Left ventricle myocardium inferior (tissue), 1 donor: ENCODE results near the gene TTYH2. TPM values are rescaled to one million over a fixed set of nuclear protein-coding genes. Genes with fewer than 3 reads are reported as not detected.
A peak's percentile ranks its signal among the peaks of the same experiment; 100 is the strongest.

Source experiments
- DNase-seq: peaks from one replicate; pipeline ENCODE4 v3.0.0-alpha.2; 2020
- H3K27ac ChIP-seq: fragments of 200-600 bp; replicated peaks from 2 replicates; pipeline ENCODE4 v1.8.0; 2021
- H3K27me3 ChIP-seq: fragments of 200-600 bp; 2 replicates; pipeline ENCODE4 v1.8.0; 2021; ENCODE audit warnings: low read depth
- H3K36me3 ChIP-seq: fragments of 200-600 bp; 2 replicates; pipeline ENCODE4 v1.8.0; 2021
- H3K4me1 ChIP-seq: fragments of 200-600 bp; 2 replicates; pipeline ENCODE4 v1.8.0; 2021
- H3K4me3 ChIP-seq: fragments of 200-600 bp; 2 replicates; pipeline ENCODE4 v1.8.0; 2021; ENCODE audit warnings: mild to moderate bottlenecking, moderate library complexity
- H3K9me3 ChIP-seq: fragments of 200-600 bp; replicated peaks from 2 replicates; pipeline ENCODE4 v1.8.0; 2021
- CTCF ChIP-seq: fragments of 200-600 bp; IDR thresholded peaks from 2 replicates; pipeline ENCODE4 v1.8.0; 2021; ENCODE audit warnings: antibody characterized with exemption, mild to moderate bottlenecking, borderline replicate concordance
- intact Hi-C: fragments of 100-400 bp; cut with micrococcal nuclease; formaldehyde crosslinking; loops from one replicate; pipeline ENCODE4 v1.11.0; 2022
- total RNA-seq: library from RNA; stranded (reverse); fragmentation: NEBNext Ultra II Directional; extraction: Animal tissue kit (Norgen Biotek cat#: 25700); gene quantifications from one replicate; pipeline ENCODE4 v1.2.1, GENCODE V29; 2021
- donor health status: DM: no; HTN: yes; CAD: no; lungs with severe emphysema.

The TTYH2 gene
- total RNA-seq, 1 donor from 2014 or later, result 28.1 TPM

- no peaks in the 10 kb centered on the region for H3K36me3 ChIP-seq
- H3K27ac ChIP-seq, result peak overlapping the region; percentile 66
- peaks cover 12% of the 10 kb centered on the region for H3K4me1 ChIP-seq
- DNase-seq, result peak; percentile 68
- H3K27me3 ChIP-seq, result no peaks in the 10 kb centered on the region
- H3K4me3 ChIP-seq, result no peak overlapping the region
- intact Hi-C loops, result loop anchor here (10.0 kb wide), 2 partner anchors 47 to 187 kb away; no protein-coding TSS in a partner anchor
- no peak for TF ChIP-seq CTCF
- peaks cover 24% of the 10 kb centered on the region for H3K9me3 ChIP-seq
These were observed 94.8 kb downstream of the TTYH2 start for GRCh38 chr17:74307984-74308773.

- H3K27ac ChIP-seq, result no peak overlapping the region
- TF ChIP-seq CTCF, result no peak
- no peak overlapping the region for H3K4me3 ChIP-seq
- peaks cover 12% of the 10 kb centered on the region for H3K4me1 ChIP-seq
- no peaks in the 10 kb centered on the region for H3K27me3 ChIP-seq
- no peak for DNase-seq
- intact Hi-C loops, result loop anchor here (10.0 kb wide), 2 partner anchors 45 to 185 kb away; no protein-coding TSS in a partner anchor
- peaks cover 18% of the 10 kb centered on the region for H3K9me3 ChIP-seq
- no peaks in the 10 kb centered on the region for H3K36me3 ChIP-seq
These were observed 96.5 kb downstream of the TTYH2 start for GRCh38 chr17:74309902-74310301.

Other genes with a start within 250 kb of the TTYH2 start
- 702 TPM for gene RPL38, start 9.9 kb upstream of the TTYH2 start, total RNA-seq
- gene DNAI2, start 60.7 kb downstream of the TTYH2 start, total RNA-seq, result not detected
- gene KIF19, start 112.7 kb downstream of the TTYH2 start, total RNA-seq, result 0.08 TPM
- gene BTBD17, start 148.3 kb downstream of the TTYH2 start, total RNA-seq, result not detected
- gene GPR142, start 153.9 kb downstream of the TTYH2 start, total RNA-seq, result not detected
- 32.0 TPM for gene GPRC5C, start 218.5 kb downstream of the TTYH2 start, total RNA-seq